ENCODE measurements around the gene SKI. TPM values are rescaled to one million over a fixed set of nuclear protein-coding genes. Genes with fewer than 3 reads are reported as not detected.

The SKI gene
- total RNA-seq, 1 experiment from 2014 or later, result 89.5 TPM

- Mint-ChIP-seq H3K9me3 (peaks cover 3 to 4% of the 10 kb centered on the region in 2 experiments), H3K4me3 (no peak overlapping the region; a peak in 2 of 5 replicates), H3K4me1 (peaks cover 57 to 66% of the 10 kb centered on the region in 2 experiments), H3K27me3 (ENCODE audit: low read depth) (no peaks in the 10 kb centered on the region), H3K27ac (peak overlapping the region; percentile 85 to 94 (median 93); a peak in 5 of 7 replicates), H3K36me3 (ENCODE audit: insufficient read depth in 1 of 3, low read depth in 3 of 3) (peaks cover 16 to 24% (median 17%) of the 10 kb centered on the region in 3 experiments; a peak in 6 of 7 replicates)
- Histone ChIP-seq H3K4me2 (ENCODE audit: insufficient read depth, insufficient read length, low read length) (no peak overlapping the region), H2BK5ac (ENCODE audit: insufficient read length, low read length) (no peak overlapping the region), H3K14ac (ENCODE audit: insufficient read depth, low read length) (no peak overlapping the region), H2BK120ac (ENCODE audit: low read depth, low read length, poor library complexity, severe bottlenecking) (no peak overlapping the region), H4K8ac (replicated peaks; ENCODE audit: insufficient read length, low read depth, low read length) (peak overlapping the region; percentile 21), H3K27me3 (ENCODE audit: insufficient read depth, low read length) (no peaks in the 10 kb centered on the region), H4K20me1 (ENCODE audit: control insufficient read depth, insufficient read depth, insufficient read length) (peaks cover 3% of the 10 kb centered on the region), H3K79me1 (ENCODE audit: insufficient read depth, low read depth, low read length, poor library complexity, severe bottlenecking) (no peaks in the 10 kb centered on the region), H2BK20ac (ENCODE audit: low read depth, low read length, poor library complexity, severe bottlenecking) (no peak overlapping the region), H3K4ac (ENCODE audit: low read depth, low read length) (no peak overlapping the region), H3T11ph (ENCODE audit: low read length) (no peak overlapping the region), H2AFZ (ENCODE audit: low read length) (no peak overlapping the region), H3K9me3 (ENCODE audit: control insufficient read depth, low read depth, low read length) (no peaks in the 10 kb centered on the region), H2AK5ac (ENCODE audit: insufficient read length, low read length) (no peak overlapping the region), H4K91ac (ENCODE audit: insufficient read length, low read depth, low read length) (no peak overlapping the region), H3K79me2 (ENCODE audit: insufficient read depth, low read length) (peaks cover 37% of the 10 kb centered on the region; the same call in 1 of the 2 replicates), H3K56ac (ENCODE audit: insufficient read length, low read depth, low read length) (no peak overlapping the region), H3K23ac (ENCODE audit: insufficient read length, low read depth, low read length) (no peak overlapping the region), H3K27ac (ENCODE audit: insufficient read length, low read depth, low read length) (no peak overlapping the region), H2BK12ac (ENCODE audit: insufficient read length, low read depth, low read length) (no peak overlapping the region), H2BK15ac (ENCODE audit: low read depth, low read length) (no peak overlapping the region), H3K4me1 (ENCODE audit: insufficient read depth, low read length) (peaks cover 2% of the 10 kb centered on the region; the same call in 1 of the 2 replicates), H4K5ac (ENCODE audit: insufficient read length, low read depth, low read length) (no peak overlapping the region), H3K18ac (ENCODE audit: insufficient read length, low read depth, low read length) (no peak overlapping the region), H3K23me2 (ENCODE audit: insufficient read length, low read depth, low read length, poor library complexity, severe bottlenecking) (no peaks in the 10 kb centered on the region), H3K9ac (ENCODE audit: extremely low read depth, insufficient read length, low read length) (no peak overlapping the region)
- WGBS (ENCODE audit: extremely low coverage, insufficient read length, low lambda C conversion rate), result no CpG with 5 or more reads among the region's 12 CpGs
- no peak for TF ChIP-seq CTCF (conservative IDR thresholded peaks at IDR 0.05)
- no peak for DNase-seq
Observed at GRCh38 chr1:2276803-2277580, 48.9 kb downstream of the SKI start.
